ENCODE results near the gene PML. TPM values are rescaled to one million over a fixed set of nuclear protein-coding genes. Genes with fewer than 3 reads are reported as not detected.
A peak's percentile ranks its signal among the peaks of the same experiment; 100 is the strongest.

Gene PML
- polyA plus RNA-seq, 3 donors: 13.1 to 40.7 (median 20.6) TPM

DNA sequence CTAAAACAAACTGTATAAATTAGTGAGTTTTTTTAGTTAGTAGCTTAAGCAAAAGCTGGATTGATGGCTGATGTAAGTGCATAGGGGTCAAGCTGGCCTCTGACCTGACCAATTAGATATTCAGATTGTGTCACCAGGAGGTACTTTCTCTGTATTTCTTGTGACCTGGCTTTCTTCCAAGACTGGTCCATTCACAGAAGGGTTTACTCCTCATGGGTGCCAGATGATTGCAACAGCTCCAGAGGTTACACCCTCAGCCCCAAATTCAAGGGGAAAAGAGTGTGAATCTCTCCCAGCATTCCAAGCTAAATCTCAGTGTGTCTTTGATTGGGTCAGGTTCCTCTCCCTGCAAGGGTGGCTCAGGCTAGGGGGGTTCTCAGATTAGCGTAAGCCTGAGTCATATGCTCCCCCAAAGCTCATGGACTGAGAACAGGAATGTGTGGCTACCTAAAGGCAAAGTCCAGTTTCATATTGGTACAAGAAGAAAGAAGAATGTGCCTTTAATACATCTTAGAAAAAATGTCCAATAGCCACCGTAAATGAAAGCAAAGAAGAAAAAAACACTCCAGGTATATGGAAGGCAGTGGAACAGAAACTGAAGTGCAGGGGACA lies 16.5 kb downstream of the PML start:
- Mint-ChIP-seq H3K36me3 (peaks cover 47 to 53% of the 10 kb centered on the region in 2 donors), H3K4me3 (peak overlapping the region in 1 of 2 donors; percentile 9)

GRCh38 chr15:74011610-74012009 lies 17.1 kb downstream of the PML start:
- peaks cover 33 to 57% of the 10 kb centered on the region in 2 donors for H3K36me3 ChIP-seq (replicated peaks in 1 of 2; ENCODE audit: control insufficient read depth in 1 of 2, insufficient read depth in 2 of 2, low read length in 2 of 2)
- Mint-ChIP-seq H3K9me3 (no peaks in the 10 kb centered on the region), H3K27ac (peak overlapping the region in 6 of 7 donors; percentile 36 to 74 (median 64)), H3K4me3 (peak overlapping the region in 1 of 2 donors; percentile 9), H3K27me3 (ENCODE audit: low read depth in 3 of 3) (no peaks in the 10 kb centered on the region), H3K36me3 (peaks cover 43 to 47% of the 10 kb centered on the region in 2 donors), H3K4me1 (peaks cover 58% of the 10 kb centered on the region)
- H3K9me3 ChIP-seq (replicated peaks in 1 of 2; ENCODE audit: control insufficient read depth in 1 of 2, insufficient read depth in 1 of 2, low read length in 2 of 2): no peaks in the 10 kb centered on the region
- H2AFZ ChIP-seq (ENCODE audit: insufficient read depth, low read depth, low read length, poor library complexity, severe bottlenecking): no peak overlapping the region
- peaks cover 96% of the 10 kb centered on the region for H4K20me1 ChIP-seq (ENCODE audit: insufficient read depth, low read length)
- no peak overlapping the region for H3K4me3 ChIP-seq (replicated peaks in 1 of 3; ENCODE audit: low read depth in 2 of 3, low read length in 3 of 3)
- H3K4me2 ChIP-seq (replicated peaks; ENCODE audit: extremely low read depth, low read length, poor library complexity, severe bottlenecking): peak overlapping the region; percentile 11
- peaks cover 24 to 39% of the 10 kb centered on the region in 2 donors for H3K4me1 ChIP-seq (ENCODE audit: control insufficient read depth in 1 of 2, insufficient read depth in 2 of 2, low read length in 2 of 2)
- H3K79me2 ChIP-seq (ENCODE audit: insufficient read depth, low read length): peaks cover 97% of the 10 kb centered on the region
- H3K27me3 ChIP-seq (ENCODE audit: control insufficient read depth in 2 of 2, insufficient read depth in 2 of 2, low read length in 2 of 2): no peaks in the 10 kb centered on the region
- no peak for DNase-seq
- WGBS (ENCODE audit: insufficient coverage): no CpG with 5 or more reads among the region's 2 CpGs
- no peak overlapping the region for H3K9ac ChIP-seq (ENCODE audit: insufficient read depth, low read length, poor library complexity, severe bottlenecking)
- H3K27ac ChIP-seq (ENCODE audit: low read depth in 1 of 2, low read length in 2 of 2): peak overlapping the region in 1 of 2 donors; percentile 59
- intact Hi-C loops (cut with micrococcal nuclease): no loop called here
- TF ChIP-seq CTCF (IDR thresholded peaks at IDR 0.05): no peak

More for the DNA sequence above, 16.5 kb downstream of the PML start:
- Histone ChIP-seq H4K20me1 (ENCODE audit: insufficient read depth, low read length) (peaks cover 96% of the 10 kb centered on the region), H3K27ac (ENCODE audit: low read depth in 1 of 2, low read length in 2 of 2) (peak overlapping the region in 1 of 2 donors; percentile 59), H3K9me3 (replicated peaks in 1 of 2; ENCODE audit: control insufficient read depth in 1 of 2, insufficient read depth in 1 of 2, low read length in 2 of 2) (no peaks in the 10 kb centered on the region), H3K4me1 (ENCODE audit: control insufficient read depth in 1 of 2, insufficient read depth in 2 of 2, low read length in 2 of 2) (peaks cover 24 to 40% of the 10 kb centered on the region in 2 donors), H2AFZ (ENCODE audit: insufficient read depth, low read depth, low read length, poor library complexity, severe bottlenecking) (no peak overlapping the region), H3K27me3 (ENCODE audit: control insufficient read depth in 2 of 2, insufficient read depth in 2 of 2, low read length in 2 of 2) (no peaks in the 10 kb centered on the region), H3K79me2 (ENCODE audit: insufficient read depth, low read length) (peaks cover 98% of the 10 kb centered on the region), H3K4me3 (replicated peaks in 1 of 3; ENCODE audit: low read depth in 2 of 3, low read length in 3 of 3) (no peak overlapping the region), H3K36me3 (replicated peaks in 1 of 2; ENCODE audit: control insufficient read depth in 1 of 2, insufficient read depth in 2 of 2, low read length in 2 of 2) (peaks cover 33 to 63% of the 10 kb centered on the region in 2 donors), H3K4me2 (replicated peaks; ENCODE audit: extremely low read depth, low read length, poor library complexity, severe bottlenecking) (peak overlapping the region; percentile 11), H3K9ac (ENCODE audit: insufficient read depth, low read length, poor library complexity, severe bottlenecking) (peak overlapping the region; percentile 12)
- TF ChIP-seq CTCF (IDR thresholded peaks at IDR 0.05): no peak
- H3K27me3 Mint-ChIP-seq (ENCODE audit: low read depth in 3 of 3): no peaks in the 10 kb centered on the region
- no CpG with 5 or more reads among the region's 2 CpGs for WGBS (ENCODE audit: insufficient coverage)
- DNase-seq: peak; percentile 9 to 44 (median 30)
- peak overlapping the region; percentile 36 to 70 (median 62) for H3K27ac Mint-ChIP-seq
- intact Hi-C loops (cut with micrococcal nuclease): no loop called here
- no peaks in the 10 kb centered on the region for H3K9me3 Mint-ChIP-seq
- H3K4me1 Mint-ChIP-seq: peaks cover 62% of the 10 kb centered on the region
